K562 (cell line): ENCODE data around the gene PEX5L. TPM values are rescaled to one million over a fixed set of nuclear protein-coding genes. Genes with fewer than 3 reads are reported as not detected.

Experiments
- ATAC-seq: fragments of 200-7000 bp; cut with Tn5 transposase; 3 replicates; pipeline ENCODE4 v1.9.1; 2020; ENCODE audit warnings: moderate library complexity
- BruUV-seq: library from RNA; stranded (reverse); fragments of 400-500 nt; replicated peaks from 2 replicates; lab custom pipeline; 2021; lab: Mats Ljungman, UMichigan
- CTCF ChIA-PET: fragments of 300-600 bp; formaldehyde crosslinking; extraction: SDS; loops from one replicate; lab custom pipeline; 2021; ENCODE audit warnings: low intra/inter-chr PET ratio; lab: Yijun Ruan, JAX
- POLR2A ChIA-PET: fragments of 300-600, 350-650 bp; sonication (Branson Sonifier 250); formaldehyde crosslinking; extraction: SDS; loops from one replicate; lab custom pipeline; 2021; ENCODE audit warnings: antibody characterized with exemption, inconsistent platforms; lab: Yijun Ruan, JAX
- DNase-seq, 4 experiments: peaks; one replicate each; pipeline versions ENCODE4 v3.0.0 to v3.0.0-alpha.2; 2011 to 2018; ENCODE audit warnings: low spot score in 3 of 4, mixed read lengths in 3 of 4; ENCODE audit errors: extremely low read depth in 1 of 4
- FAIRE-seq: peaks from 2 replicates; lab custom pipeline; 2011; peaks lifted over from hg19 to GRCh38; lab: Jason Lieb, UNC
- H2AFZ ChIP-seq: 2 replicates; pipeline ENCODE4 v1.6.0; 2011; ENCODE audit warnings: low read depth, low read length, control low read depth, inconsistent platforms
- H3K27ac ChIP-seq: fragments of 200-600 bp; 3 replicates; pipeline ENCODE4 v1.8.0; 2011; ENCODE audit warnings: low read depth, mild to moderate bottlenecking, control low read depth, inconsistent platforms, low read length, moderate library complexity, mixed read lengths; ENCODE audit errors: extremely low read depth
- H3K27me3 ChIP-seq, 2 experiments: fragments of 300-600 bp in 1 of 2; 2 replicates in 1 of 2; 3 replicates in 1 of 2; pipeline versions ENCODE4 v1.6.0 to v1.8.0; 2011; ENCODE audit warnings: inconsistent platforms in 2 of 2, low read length in 2 of 2, mild to moderate bottlenecking in 1 of 2, mixed read lengths in 1 of 2, moderate library complexity in 1 of 2; ENCODE audit not compliant: control insufficient read depth in 2 of 2, insufficient read depth in 2 of 2
- H3K36me3 ChIP-seq: fragments of 300-600 bp; 3 replicates; pipeline ENCODE4 v1.8.0; 2011; ENCODE audit warnings: mild to moderate bottlenecking, low read length, inconsistent platforms; ENCODE audit not compliant: control insufficient read depth, insufficient read depth
- H3K4me1 ChIP-seq, 2 experiments: fragments of 200-600 bp in 1 of 2; replicated peaks in 1 of 2; 2 replicates in 1 of 2; 3 replicates in 1 of 2; pipeline versions ENCODE4 v1.5.1 to v1.8.0; 2011; ENCODE audit warnings: inconsistent platforms in 2 of 2, low read length in 2 of 2, mild to moderate bottlenecking in 1 of 2, mixed read lengths in 1 of 2, moderate library complexity in 1 of 2; ENCODE audit not compliant: control insufficient read depth in 2 of 2, insufficient read depth in 2 of 2
- H3K4me2 ChIP-seq: 2 replicates; pipeline ENCODE4 v1.6.1; 2011; ENCODE audit warnings: low read length, control low read depth, inconsistent platforms, mixed read lengths; ENCODE audit not compliant: insufficient read depth
- H3K4me3 ChIP-seq: fragments of 200-600 bp; sonication (generic), shearing (Covaris generic); 2 replicates; pipeline ENCODE4 v1.5.1; 2016; ENCODE audit warnings: control low read depth, inconsistent platforms
- H3K79me2 ChIP-seq: fragments of 200-600 bp; 3 replicates; pipeline ENCODE4 v1.8.0; 2011; ENCODE audit warnings: low read length, inconsistent platforms; ENCODE audit not compliant: control insufficient read depth, insufficient read depth
- H3K9ac ChIP-seq, 2 experiments: 2 replicates each; pipeline versions ENCODE4 v1.6.0 to v1.6.1; 2011; ENCODE audit warnings: low read depth in 2 of 2, low read length in 2 of 2, control low read depth in 1 of 2, inconsistent platforms in 1 of 2, mild to moderate bottlenecking in 1 of 2, mixed read lengths in 1 of 2; ENCODE audit not compliant: insufficient read depth in 1 of 2
- H3K9me1 ChIP-seq: one replicate; pipeline ENCODE4 v1.6.0; 2011; ENCODE audit warnings: inconsistent platforms, mild to moderate bottlenecking, low read length, moderate library complexity; ENCODE audit not compliant: control insufficient read depth, insufficient read depth
- H3K9me3 ChIP-seq: replicated peaks from 2 replicates; pipeline ENCODE4 v1.5.1; 2011; ENCODE audit warnings: low read depth, low read length, inconsistent platforms; ENCODE audit not compliant: control insufficient read depth, insufficient read depth
- H4K20me1 ChIP-seq: replicated peaks from 2 replicates; pipeline ENCODE4 v1.6.1; 2011; ENCODE audit warnings: low read length, inconsistent platforms, mixed read lengths; ENCODE audit not compliant: control insufficient read depth, insufficient read depth
- ARHGAP35 ChIP-seq: fragments of 450-650 bp; IDR thresholded peaks from 2 replicates; pipeline ENCODE4 v1.6.1; 2018; ENCODE audit not compliant: partially characterized antibody
- ATF7 ChIP-seq: fragments of 450-650 bp; IDR thresholded peaks from 2 replicates; pipeline ENCODE4 v1.7.1; 2014; ENCODE audit warnings: mild to moderate bottlenecking, moderate library complexity
- CBX5 ChIP-seq: IDR thresholded peaks from 2 replicates; pipeline ENCODE4 v1.6.1; 2014; ENCODE audit warnings: low read depth, borderline replicate concordance
- CC2D1A ChIP-seq: fragments of 450-650 bp; IDR thresholded peaks from 2 replicates; pipeline ENCODE4 v1.6.1; 2017; ENCODE audit warnings: mild to moderate bottlenecking
- ERF ChIP-seq: fragments of 450-650 bp; formaldehyde crosslinking; IDR thresholded peaks from 2 replicates; pipeline ENCODE4 v1.4.0; 2020; ENCODE audit warnings: mild to moderate bottlenecking, mixed read lengths
- HDGF ChIP-seq: fragments of 450-650 bp; IDR thresholded peaks from 2 replicates; pipeline ENCODE4 v1.6.1; 2016
- HOXB6 ChIP-seq: fragments of 250-450 bp; sonication (Bioruptor Pico); IDR thresholded peaks from 2 replicates; pipeline ENCODE4 v1.5.1; 2022; ENCODE audit warnings: mild to moderate bottlenecking, borderline replicate concordance
- KDM5B ChIP-seq: fragments of 200-600 bp; sonication (generic); IDR thresholded peaks from 2 replicates; pipeline ENCODE4 v1.6.1; 2012; ENCODE audit warnings: low read depth, mild to moderate bottlenecking, moderate library complexity, low read length, control low read depth, inconsistent platforms; ENCODE audit not compliant: insufficient replicate concordance
- MBD2 ChIP-seq: sonication (generic); IDR thresholded peaks from 2 replicates; pipeline ENCODE4 v1.6.1; 2016; ENCODE audit warnings: low read depth, borderline replicate concordance
- MYNN ChIP-seq, 2 experiments: sonication (generic); formaldehyde crosslinking in 1 of 2; IDR thresholded peaks; 2 replicates each; pipeline versions ENCODE4 v1.5.0 to v1.6.1; 2016 to 2020; ENCODE audit warnings: antibody characterized with exemption in 1 of 2, missing genetic modification reagents in 1 of 2
- NFXL1 ChIP-seq: fragments of 450-650 bp; formaldehyde crosslinking; IDR thresholded peaks from 2 replicates; pipeline ENCODE4 v1.4.0; 2021; ENCODE audit warnings: mild to moderate bottlenecking
- PCBP2 ChIP-seq: fragments of 200-400 bp; formaldehyde crosslinking; IDR thresholded peaks from 2 replicates; pipeline ENCODE4 v1.6.1; 2018; ENCODE audit warnings: low read length, low read depth, mild to moderate bottlenecking, moderate library complexity; ENCODE audit not compliant: poor library complexity, severe bottlenecking
- PTTG1 ChIP-seq: fragments of 450-650 bp; IDR thresholded peaks from 2 replicates; pipeline ENCODE4 v1.6.1; 2016; ENCODE audit warnings: low read depth, mild to moderate bottlenecking, missing genetic modification characterization, missing compliant biosample characterization
- SREBF2 ChIP-seq: sonication (generic); formaldehyde crosslinking; IDR thresholded peaks from 2 replicates; pipeline ENCODE4 v1.4.0; 2020; ENCODE audit warnings: mild to moderate bottlenecking, missing genetic modification reagents
- ZFP30 ChIP-seq: fragments of 250-450 bp; sonication (Bioruptor Pico); IDR thresholded peaks from 2 replicates; pipeline ENCODE4 v1.8.0; 2022; ENCODE audit warnings: moderate library complexity, mild to moderate bottlenecking, inconsistent platforms, borderline replicate concordance
- ZNF224 ChIP-seq: sonication (generic); formaldehyde crosslinking; IDR thresholded peaks from 2 replicates; pipeline ENCODE4 v1.8.0; 2022; ENCODE audit warnings: mild to moderate bottlenecking, missing genetic modification reagents
- ZNF347 ChIP-seq: fragments of 450-650 bp; formaldehyde crosslinking; IDR thresholded peaks from 2 replicates; pipeline ENCODE4 v1.4.0; 2020; ENCODE audit warnings: low read depth, mild to moderate bottlenecking, moderate library complexity
- ZNF551 ChIP-seq: fragments of 250-450 bp; sonication (Bioruptor Pico); IDR thresholded peaks from 2 replicates; pipeline ENCODE4 v1.5.0; 2021; ENCODE audit warnings: mild to moderate bottlenecking, moderate library complexity
- WGBS: fragments of 100-300 bp; shearing (Covaris generic); methylation state at CpG from one replicate; pipeline ENCODE4 v1.1.6; 2016; ENCODE audit warnings: low coverage, mixed read lengths; ENCODE audit not compliant: insufficient coverage; ENCODE audit errors: missing lambda C conversion rate; 5-methylcytosine and 5-hydroxymethylcytosine counted together
- in situ Hi-C: fragments of 300-500 bp; cut with MboI; formaldehyde crosslinking; loops from 4 replicates; pipeline ENCODE4 v1.15.0; 2018; ENCODE audit warnings: inconsistent platforms, mixed read lengths
- intact Hi-C: fragments of 100-400 bp; cut with micrococcal nuclease; formaldehyde crosslinking; loops from 2 replicates; pipeline ENCODE4 v1.14.2; 2022
- polyA plus RNA-seq, 8 experiments: library from polyadenylated mRNA; depleted of rRNA in 4 of 8; stranded (reverse) in 5 of 8; unstranded in 3 of 8; fragments of >200 nt; fragmentation: Nextera tagmentation in 2 of 8; fragmentation: Illumina TruSeq in 1 of 8; extraction: Ambion mirVana in 2 of 8; extraction: Trizol in 1 of 8; gene quantifications; 2 replicates each; pipeline versions ENCODE4 v1.2.1 to v1.2.3, GENCODE V29; 2011 to 2014; ENCODE audit warnings: inconsistent platforms in 1 of 8, missing spikeins in 1 of 8
- total RNA-seq, 7 experiments: library from RNA; depleted of rRNA in 6 of 7; stranded (reverse); fragments of >200 nt in 6 of 7; fragmentation: Illumina TruSeq in 2 of 7; extraction: Trizol in 2 of 7; gene quantifications; 2 replicates each; pipeline versions ENCODE4 v1.2.1 to v1.2.3, GENCODE V29; 2011 to 2021; ENCODE audit warnings: low replicate concordance in 1 of 7

Gene PEX5L
- total and polyA plus RNA-seq, 9 of the 15 experiments (the other 6 are each of a cell fraction or from before 2014, with no cell fraction given), result not detected

- no peaks in the 10 kb centered on the region for H3K27me3 ChIP-seq
- no peaks in the 10 kb centered on the region for H3K36me3 ChIP-seq
- H3K9me3 ChIP-seq, result no peaks in the 10 kb centered on the region
- intact Hi-C loops, result no loop called here
- no peak overlapping the region for H2AFZ ChIP-seq
- ChIA-PET POLR2A (no interaction called here), CTCF (no interaction called here)
- no peak overlapping the region for H3K4me2 ChIP-seq
- BruUV-seq, result no TSS peak
- in situ Hi-C loops, result no loop called here
- FAIRE-seq (no peak), DNase-seq (no peak), ATAC-seq (no peak)
- no peak overlapping the region for H3K27ac ChIP-seq
- WGBS, result 0% methylated on average over 6 of the region's 6 CpGs
- H3K4me3 ChIP-seq, result no peak overlapping the region
- no peaks in the 10 kb centered on the region for H4K20me1 ChIP-seq
- H3K79me2 ChIP-seq, result no peaks in the 10 kb centered on the region
- H3K9me1 ChIP-seq, result no peaks in the 10 kb centered on the region
- no peaks in the 10 kb centered on the region for H3K4me1 ChIP-seq
- TF ChIP-seq ATF7 (no peak), HOXB6 (CRISPR knock-in tag) (no peak), ZNF551 (CRISPR knock-in tag) (no peak), ERF (CRISPR knock-in tag) (no peak), ZNF347 (CRISPR knock-in tag) (no peak), ZFP30 (CRISPR knock-in tag) (no peak), SREBF2 (no peak), PCBP2 (no peak), MBD2 (no peak), ARHGAP35 (no peak), PTTG1 (tag) (no peak), KDM5B (no peak), MYNN (IDR thresholded peaks at IDR 0.05) (no peak), MYNN (CRISPR knock-in tag; IDR thresholded peaks at IDR 0.05) (no peak), ZNF224 (CRISPR knock-in tag) (no peak), CBX5 (no peak), HDGF (no peak), CC2D1A (no peak), NFXL1 (CRISPR knock-in tag) (no peak)
- TF ChIP-seq, all 486 proteins: peak for 0
- H3K9ac ChIP-seq, result no peak overlapping the region
These were observed 75.5 kb downstream of the PEX5L start for GRCh38 chr3:179961071-179961702.
